Stimulated activated CD4-positive, alpha-beta T cell treated with anti-CD3 and anti-CD28 coated beads, Interleukin-1b, Interleukin-23, amount 100 ng/mL, for 48 hours (primary cell): ENCODE data around the gene KMT2C.
"Not testable (repeated sequence)": the region's sequence is repeated elsewhere in the genome, so short reads cannot be mapped to it uniquely, and the experiment has no call there.

Source experiments
- DNase-seq: peaks from one replicate; pipeline ENCODE4 v3.0.0-alpha.2; 2020

The KMT2C gene

GRCh38 chr7:152435384-152436110 lies at the start of gene KMT2C:
Gene KMT2C, minus strand, starts transcription at chr7:152436003. Its CDS starts 217 bp downstream, at chr7:152435786.
- peak; percentile 37 for DNase-seq

GRCh38 chr7:152481082-152481481 lies 45.3 kb upstream of the KMT2C start:
- no peak for DNase-seq

- DNase-seq, result no peak
Observed at GRCh38 chr7:152480664-152481063, 44.9 kb upstream of the KMT2C start.

- no peak for DNase-seq
Observed at GRCh38 chr7:152479595-152479994, 43.8 kb upstream of the KMT2C start.

GRCh38 chr7:152478140-152478539 lies 42.3 kb upstream of the KMT2C start:
- no peak for DNase-seq

- DNase-seq, result no peak
Observed at GRCh38 chr7:152477079-152477478, 41.3 kb upstream of the KMT2C start.

GRCh38 chr7:152476551-152476950 lies 40.7 kb upstream of the KMT2C start:
- no peak for DNase-seq

GRCh38 chr7:152471023-152471620 lies 35.3 kb upstream of the KMT2C start:
- not testable (repeated sequence) for DNase-seq

- DNase-seq, result not testable (repeated sequence)
Observed at GRCh38 chr7:152470251-152471022, 34.6 kb upstream of the KMT2C start.

- DNase-seq, result not testable (repeated sequence)
Observed at GRCh38 chr7:152469576-152469975, 33.8 kb upstream of the KMT2C start.

GRCh38 chr7:152467225-152467624 lies 31.4 kb upstream of the KMT2C start:
- DNase-seq, result no peak

GRCh38 chr7:152465119-152465387 lies 29.2 kb upstream of the KMT2C start:
- no peak for DNase-seq

GRCh38 chr7:152464312-152465118 lies 28.7 kb upstream of the KMT2C start:
- DNase-seq, result peak; percentile 78

- peak; percentile 100 for DNase-seq
Observed at GRCh38 chr7:152463709-152464311, 28.0 kb upstream of the KMT2C start.

- DNase-seq, result no peak
Observed at GRCh38 chr7:152462995-152463708, 27.3 kb upstream of the KMT2C start.

GRCh38 chr7:152459724-152460251 lies 24.0 kb upstream of the KMT2C start:
- no peak for DNase-seq

GRCh38 chr7:152451356-152451755 lies 15.6 kb upstream of the KMT2C start:
- DNase-seq, result no peak

GRCh38 chr7:152445386-152446008 lies 9.7 kb upstream of the KMT2C start:
- not testable (repeated sequence) for DNase-seq

- DNase-seq, result no peak
Observed at GRCh38 chr7:152443586-152443985, 7.8 kb upstream of the KMT2C start.

GRCh38 chr7:152442330-152442835 lies 6.6 kb upstream of the KMT2C start:
- no peak for DNase-seq

GRCh38 chr7:152441810-152442209 lies 6.0 kb upstream of the KMT2C start:
- not testable (repeated sequence) for DNase-seq
